GM12892 (cell line): ENCODE results near the gene SORCS2.

Source experiments
- POLR2A ChIP-seq: IDR thresholded peaks from 2 replicates; pipeline ENCODE4 v1.6.1; 2011; ENCODE audit warnings: low read depth, low read length, control low read depth
- POLR2AphosphoS5 ChIP-seq: IDR thresholded peaks from 2 replicates; pipeline ENCODE4 v1.6.1; 2011; ENCODE audit warnings: low read depth, low read length, control low read depth

- no peak for TF ChIP-seq POLR2AphosphoS5
- TF ChIP-seq POLR2A = no peak
These were observed 308.1 kb downstream of the SORCS2 start for GRCh38 chr4:7500404-7500803.
